CD4-positive, alpha-beta memory T cell (primary cell): ENCODE data around the gene ITPRID2. TPM values are rescaled to one million over a fixed set of nuclear protein-coding genes. Genes with fewer than 3 reads are reported as not detected.

ENCODE experiments used
- CTCF ChIA-PET: fragments of 350-600 bp; sonication (Branson Sonifier 250); formaldehyde crosslinking; loops from one replicate; lab custom pipeline; 2021; ENCODE audit warnings: inconsistent platforms; ENCODE audit not compliant: partially characterized antibody; lab: Charles Lee
- POLR2A ChIA-PET: fragments of 350-600 bp; sonication (Branson Sonifier 250); formaldehyde crosslinking; loops from one replicate; lab custom pipeline; 2021; ENCODE audit not compliant: partially characterized antibody; lab: Charles Lee
- DNase-seq, 5 donors: peaks; one replicate each; pipeline versions ENCODE4 v3.0.0 to v3.0.0-alpha.2; 2020 to 2022; ENCODE audit warnings: mixed read lengths in 1 of 5
- H3K27ac ChIP-seq: one replicate; pipeline ENCODE4 v1.7.0; 2013; ENCODE audit warnings: low read depth, low read length
- H3K27me3 ChIP-seq: 2 replicates; pipeline ENCODE4 v1.7.0; 2013; ENCODE audit warnings: mild to moderate bottlenecking, low read length, moderate library complexity; ENCODE audit not compliant: insufficient read depth
- H3K36me3 ChIP-seq: 2 replicates; pipeline ENCODE4 v1.7.0; 2013; ENCODE audit warnings: mild to moderate bottlenecking, low read length, moderate library complexity; ENCODE audit not compliant: insufficient read depth
- H3K4me1 ChIP-seq: 2 replicates; pipeline ENCODE4 v1.7.0; 2013; ENCODE audit warnings: mild to moderate bottlenecking, low read length, moderate library complexity; ENCODE audit not compliant: insufficient read depth
- H3K4me3 ChIP-seq, 2 donors: one replicate each; pipeline ENCODE4 v1.7.0; 2013; ENCODE audit warnings: low read length in 2 of 2, mild to moderate bottlenecking in 1 of 2
- H3K9me3 ChIP-seq, 2 donors: one replicate each; pipeline ENCODE4 v1.7.0; 2013; ENCODE audit warnings: low read length in 2 of 2, control low read depth in 1 of 2; ENCODE audit not compliant: control insufficient read depth in 1 of 2
- H3K27ac Mint-ChIP-seq, 7 donors: one replicate each; pipeline ENCODE4 v1.8.0; 2020 to 2021; ENCODE audit warnings: mixed read lengths in 7 of 7, mild to moderate bottlenecking in 6 of 7, inconsistent platforms in 3 of 7, moderate library complexity in 3 of 7
- H3K27me3 Mint-ChIP-seq, 2 donors: one replicate each; pipeline ENCODE4 v1.8.0; 2020 to 2021; ENCODE audit warnings: mixed read lengths in 2 of 2
- H3K36me3 Mint-ChIP-seq, 2 donors: one replicate each; pipeline ENCODE4 v1.8.0; 2020 to 2021; ENCODE audit warnings: mixed read lengths in 2 of 2, inconsistent platforms in 1 of 2, mild to moderate bottlenecking in 1 of 2
- H3K4me1 Mint-ChIP-seq, 4 donors: one replicate each; pipeline ENCODE4 v1.8.0; 2020 to 2021; ENCODE audit warnings: mixed read lengths in 4 of 4, mild to moderate bottlenecking in 1 of 4
- H3K4me3 Mint-ChIP-seq, 8 donors: one replicate each; pipeline ENCODE4 v1.8.0; 2020 to 2021; ENCODE audit warnings: mixed read lengths in 8 of 8, mild to moderate bottlenecking in 7 of 8, moderate library complexity in 6 of 8, inconsistent platforms in 3 of 8
- H3K9me3 Mint-ChIP-seq, 8 donors: one replicate each; pipeline ENCODE4 v1.8.0; 2020 to 2021; ENCODE audit warnings: mixed read lengths in 8 of 8, mild to moderate bottlenecking in 5 of 8, inconsistent platforms in 3 of 8, moderate library complexity in 1 of 8
- intact Hi-C: fragments of 100-400 bp; cut with micrococcal nuclease; formaldehyde crosslinking; loops from one replicate; pipeline ENCODE4 v1.15.1; 2023
- polyA plus RNA-seq, 2 donors: library from polyadenylated mRNA; unstranded; fragments of 300-500 nt; fragmentation: Illumina TruSeq; gene quantifications; one replicate each; pipeline ENCODE4 v1.2.3, GENCODE V29; 2021
- total RNA-seq, 2 experiments: library from RNA; stranded (reverse); gene quantifications; one replicate each; pipeline ENCODE4 v1.2.3, GENCODE V29; 2021

The ITPRID2 gene
- total and polyA plus RNA-seq, 4 experiments from 2014 or later = 3.8 to 38.8 (median 18.9) TPM

DNA sequence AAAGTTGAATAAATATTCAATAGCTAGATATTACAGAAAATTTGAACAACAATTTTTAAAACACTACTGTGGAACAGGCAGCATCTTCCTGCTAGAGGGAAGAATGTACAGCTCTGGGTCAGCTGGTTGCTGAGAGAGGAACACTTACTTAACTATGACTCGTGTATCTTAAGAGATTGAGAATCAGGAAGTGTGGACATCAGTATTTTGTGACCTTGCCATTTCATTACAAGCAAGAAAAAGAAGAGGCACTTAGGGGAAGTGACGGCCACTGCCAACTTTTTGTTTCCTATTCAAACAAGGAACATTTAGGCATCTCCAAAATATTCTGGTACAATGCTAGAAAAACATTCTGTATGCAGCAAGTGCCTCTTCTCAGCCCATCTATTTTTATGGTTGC lies 45.9 kb downstream of the ITPRID2 start:
- Histone ChIP-seq H3K4me3 (no peak overlapping the region), H3K4me1 (no peaks in the 10 kb centered on the region), H3K27ac (no peak overlapping the region), H3K9me3 (no peaks in the 10 kb centered on the region), H3K27me3 (no peaks in the 10 kb centered on the region), H3K36me3 (no peaks in the 10 kb centered on the region)
- no peaks in the 10 kb centered on the region for H3K9me3 Mint-ChIP-seq
- POLR2A ChIA-PET = no interaction called here
- no peaks in the 10 kb centered on the region for H3K36me3 Mint-ChIP-seq
- H3K4me1 Mint-ChIP-seq = no peaks in the 10 kb centered on the region
- intact Hi-C loops = no loop called here
- peaks cover 10 to 17% of the 10 kb centered on the region in 2 donors for H3K27me3 Mint-ChIP-seq
- CTCF ChIA-PET = interaction anchor here (1.9 to 2.3 kb wide), 2 partner anchors 16 to 17 kb away, joined by 6 read pairs; no protein-coding TSS in a partner anchor
- no peak overlapping the region for H3K4me3 Mint-ChIP-seq
- no peak for DNase-seq
- no peak overlapping the region for H3K27ac Mint-ChIP-seq

DNA sequence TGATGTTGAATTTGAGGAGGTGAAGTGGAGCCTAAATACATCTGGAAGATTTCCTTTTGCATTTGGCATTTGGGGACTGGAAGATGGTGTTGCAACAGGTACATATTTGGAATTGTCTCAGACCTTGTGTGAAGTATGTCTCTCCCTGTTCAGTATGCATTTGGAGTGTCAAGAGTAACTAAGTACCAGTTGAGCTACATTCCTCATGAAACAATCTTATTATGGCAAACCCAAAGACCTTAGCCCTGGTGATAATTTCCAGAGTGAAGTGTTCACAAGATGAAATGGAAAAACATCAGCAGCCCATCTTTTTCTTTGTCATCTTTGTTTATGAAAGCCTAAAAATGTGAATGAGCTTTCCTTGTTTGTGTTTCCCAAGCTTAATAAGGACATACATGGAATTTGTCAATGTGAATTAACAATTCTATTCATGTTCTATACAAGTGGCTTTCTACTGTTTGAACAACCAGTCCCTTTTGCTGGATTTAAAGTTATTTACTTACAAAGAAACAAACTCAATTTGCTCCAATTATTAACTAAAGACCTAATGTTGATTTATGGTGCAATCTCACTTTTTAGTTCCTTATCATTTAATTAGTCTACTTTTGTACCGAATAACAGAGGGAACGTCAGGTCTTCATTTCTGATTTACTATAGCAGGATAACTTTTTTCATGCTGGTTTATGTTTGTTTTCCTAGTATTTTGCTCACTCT lies 52.0 kb downstream of the ITPRID2 start:
- Mint-ChIP-seq H3K9me3 (no peaks in the 10 kb centered on the region), H3K27ac (no peak overlapping the region), H3K4me1 (no peaks in the 10 kb centered on the region), H3K36me3 (no peaks in the 10 kb centered on the region), H3K4me3 (no peak overlapping the region), H3K27me3 (peaks cover 23 to 26% of the 10 kb centered on the region in 2 donors)
- H3K36me3 ChIP-seq = no peaks in the 10 kb centered on the region
- no peak overlapping the region for H3K4me3 ChIP-seq
- ChIA-PET POLR2A (no interaction called here), CTCF (no interaction called here)
- no peaks in the 10 kb centered on the region for H3K9me3 ChIP-seq
- H3K27ac ChIP-seq = no peak overlapping the region
- no peaks in the 10 kb centered on the region for H3K4me1 ChIP-seq
- H3K27me3 ChIP-seq = no peaks in the 10 kb centered on the region
- no peak for DNase-seq
- intact Hi-C loops = no loop called here

DNA sequence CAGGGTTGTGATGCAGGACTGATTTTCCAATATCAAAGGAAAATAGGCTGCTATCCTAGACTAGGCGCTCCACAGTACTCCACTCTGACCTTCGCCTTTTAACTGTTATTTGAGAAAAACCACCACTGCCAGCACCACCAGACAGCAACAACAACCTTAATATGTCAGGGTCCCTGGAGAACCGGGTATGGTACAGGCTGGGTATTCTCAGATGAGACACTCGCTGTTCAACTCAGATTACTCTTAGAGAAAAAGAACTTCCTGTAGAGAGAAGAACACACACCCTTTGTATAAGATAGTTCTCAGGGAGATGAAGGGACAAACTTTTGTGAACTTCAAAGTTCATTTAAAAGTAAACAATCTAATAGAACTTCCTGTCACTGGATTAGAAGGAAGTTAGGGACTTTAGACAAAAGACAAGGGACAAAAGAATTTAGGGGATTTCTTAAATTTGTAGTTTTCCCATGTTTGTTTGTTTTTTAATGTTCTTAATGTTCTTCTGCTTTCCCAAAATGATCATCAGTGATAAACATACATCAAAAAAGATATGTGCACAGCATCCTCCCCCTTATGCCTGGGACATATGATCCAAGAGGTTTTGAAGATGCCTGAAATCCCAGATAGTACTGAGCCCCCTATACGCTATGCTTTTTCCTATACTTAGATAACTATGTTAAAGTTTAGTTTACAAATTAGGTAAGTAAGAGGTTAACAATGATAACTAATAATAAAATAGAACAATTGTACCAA lies 52.8 kb downstream of the ITPRID2 start:
- peaks cover 18 to 26% of the 10 kb centered on the region in 2 donors for H3K27me3 Mint-ChIP-seq
- H3K4me1 ChIP-seq = no peaks in the 10 kb centered on the region
- CTCF ChIA-PET = no interaction called here
- no peak for DNase-seq
- no peak overlapping the region for H3K27ac ChIP-seq
- H3K9me3 ChIP-seq = no peaks in the 10 kb centered on the region
- no peak overlapping the region for H3K4me3 Mint-ChIP-seq
- no peak overlapping the region for H3K4me3 ChIP-seq
- no peaks in the 10 kb centered on the region for H3K36me3 Mint-ChIP-seq
- no peaks in the 10 kb centered on the region for H3K4me1 Mint-ChIP-seq
- intact Hi-C loops = no loop called here
- H3K27ac Mint-ChIP-seq = no peak overlapping the region
- no peaks in the 10 kb centered on the region for H3K36me3 ChIP-seq
- H3K27me3 ChIP-seq = no peaks in the 10 kb centered on the region
- no peaks in the 10 kb centered on the region for H3K9me3 Mint-ChIP-seq
- POLR2A ChIA-PET = no interaction called here

DNA sequence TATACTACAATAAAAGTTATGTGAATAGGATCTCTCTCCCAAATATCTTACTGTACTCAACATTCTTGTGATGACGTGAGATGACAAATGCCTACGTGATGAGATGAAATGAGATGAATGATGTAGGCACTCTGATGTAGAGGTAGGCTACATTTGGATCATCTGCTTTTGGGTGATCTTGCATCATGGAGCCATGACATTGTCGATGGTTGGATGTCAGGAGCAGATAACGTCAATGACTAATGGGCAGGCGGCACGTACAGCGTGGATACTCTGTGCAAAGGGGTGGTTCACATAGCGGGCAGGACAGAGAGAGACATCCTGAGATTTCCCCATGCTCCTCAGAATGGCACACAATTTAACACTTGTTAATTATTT lies 53.4 kb downstream of the ITPRID2 start:
- H3K4me3 ChIP-seq = no peak overlapping the region
- H3K4me1 Mint-ChIP-seq = no peaks in the 10 kb centered on the region
- no peak overlapping the region for H3K4me3 Mint-ChIP-seq
- no peaks in the 10 kb centered on the region for H3K9me3 ChIP-seq
- no peak overlapping the region for H3K27ac Mint-ChIP-seq
- H3K36me3 ChIP-seq = no peaks in the 10 kb centered on the region
- no peaks in the 10 kb centered on the region for H3K4me1 ChIP-seq
- H3K27me3 Mint-ChIP-seq = peaks cover 18 to 30% of the 10 kb centered on the region in 2 donors
- ChIA-PET CTCF (no interaction called here), POLR2A (no interaction called here)
- H3K27ac ChIP-seq = no peak overlapping the region
- intact Hi-C loops = no loop called here
- H3K9me3 Mint-ChIP-seq = no peaks in the 10 kb centered on the region
- no peaks in the 10 kb centered on the region for H3K27me3 ChIP-seq
- no peaks in the 10 kb centered on the region for H3K36me3 Mint-ChIP-seq
- DNase-seq = no peak

DNA sequence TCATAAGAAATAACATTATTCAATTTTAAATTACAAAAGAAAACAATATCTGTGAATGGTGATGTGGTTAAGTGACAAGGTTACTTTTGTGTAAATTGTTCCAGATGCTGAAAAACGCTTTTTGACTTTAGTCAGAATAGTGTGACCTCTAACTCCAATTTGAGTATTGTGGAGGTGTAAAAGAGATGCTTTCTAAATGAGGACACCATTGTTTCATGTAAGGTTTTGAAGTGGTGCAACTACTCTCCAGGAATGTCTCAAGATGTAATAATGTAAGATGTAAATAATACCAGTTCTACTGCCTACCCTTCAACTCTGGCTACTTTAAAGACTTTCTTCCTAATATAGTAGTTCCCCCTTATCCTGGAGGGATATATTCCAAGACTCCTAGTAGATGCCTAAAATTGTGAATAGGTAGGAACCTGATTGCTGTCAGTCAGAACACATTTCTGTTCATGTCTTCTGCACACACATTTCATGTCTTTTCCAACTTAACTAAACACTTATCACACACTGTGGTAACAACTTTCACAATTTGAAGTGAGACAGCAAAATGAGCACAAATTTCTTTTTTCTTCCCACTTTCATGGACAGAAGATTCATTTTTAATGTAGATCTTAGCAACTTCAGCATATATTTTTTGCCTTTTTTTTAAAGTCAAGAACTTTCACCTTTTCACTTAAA lies 55.1 kb downstream of the ITPRID2 start:
- H3K27me3 Mint-ChIP-seq = peaks cover 19 to 31% of the 10 kb centered on the region in 2 donors
- Histone ChIP-seq H3K36me3 (no peaks in the 10 kb centered on the region), H3K4me3 (no peak overlapping the region), H3K27ac (no peak overlapping the region), H3K27me3 (no peaks in the 10 kb centered on the region), H3K4me1 (no peaks in the 10 kb centered on the region), H3K9me3 (no peaks in the 10 kb centered on the region)
- H3K27ac Mint-ChIP-seq = no peak overlapping the region
- ChIA-PET POLR2A (no interaction called here), CTCF (no interaction called here)
- DNase-seq = no peak
- intact Hi-C loops = no loop called here
- H3K9me3 Mint-ChIP-seq = no peaks in the 10 kb centered on the region
- no peaks in the 10 kb centered on the region for H3K4me1 Mint-ChIP-seq
- H3K36me3 Mint-ChIP-seq = no peaks in the 10 kb centered on the region
- H3K4me3 Mint-ChIP-seq = no peak overlapping the region

DNA sequence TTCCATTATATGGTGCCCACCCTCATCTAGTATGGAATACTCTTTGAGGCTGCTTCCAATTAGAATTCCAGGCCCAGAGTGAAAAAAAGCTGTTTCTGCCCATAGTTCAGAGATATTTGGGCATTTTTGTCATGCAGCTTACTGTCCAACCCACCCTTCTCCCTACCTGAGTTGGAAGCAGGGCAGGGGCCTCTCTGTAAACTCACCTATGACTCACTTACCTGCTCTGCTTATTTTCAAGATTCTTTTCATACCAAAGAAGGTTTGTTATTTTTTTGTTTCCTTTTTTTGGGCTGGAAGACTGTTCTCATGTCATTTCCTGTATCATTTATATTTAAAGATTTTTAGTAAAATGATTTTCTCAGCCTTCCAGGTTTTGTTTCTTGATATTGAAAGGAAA lies 55.7 kb downstream of the ITPRID2 start:
- H3K27ac ChIP-seq = no peak overlapping the region
- POLR2A ChIA-PET = no interaction called here
- DNase-seq = no peak
- Mint-ChIP-seq H3K4me1 (no peaks in the 10 kb centered on the region), H3K27ac (no peak overlapping the region), H3K4me3 (no peak overlapping the region), H3K27me3 (peaks cover 19 to 26% of the 10 kb centered on the region in 2 donors), H3K36me3 (no peaks in the 10 kb centered on the region), H3K9me3 (no peaks in the 10 kb centered on the region)
- no peaks in the 10 kb centered on the region for H3K4me1 ChIP-seq
- H3K4me3 ChIP-seq = no peak overlapping the region
- CTCF ChIA-PET = no interaction called here
- intact Hi-C loops = no loop called here
- no peaks in the 10 kb centered on the region for H3K9me3 ChIP-seq
- H3K27me3 ChIP-seq = no peaks in the 10 kb centered on the region
- H3K36me3 ChIP-seq = no peaks in the 10 kb centered on the region

DNA sequence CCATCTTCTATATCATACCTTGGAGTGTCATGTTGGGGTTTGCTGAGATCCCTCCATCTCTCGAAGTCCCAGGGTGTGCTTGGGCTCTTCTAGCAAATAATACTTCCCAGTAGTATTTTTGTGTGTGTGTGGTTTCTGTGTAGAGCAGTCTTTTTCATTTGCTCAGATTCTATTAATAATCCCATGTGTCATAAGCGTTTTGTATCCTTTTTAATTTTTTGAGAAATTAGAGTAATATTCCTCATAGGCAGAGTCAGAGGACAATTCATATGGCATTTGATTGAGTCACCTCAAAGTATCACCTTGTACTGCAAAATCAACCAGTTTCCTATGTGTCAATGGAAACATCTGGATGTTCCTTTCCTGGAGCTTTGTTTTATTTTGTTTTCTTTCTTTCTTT lies 56.7 kb downstream of the ITPRID2 start:
- H3K4me3 ChIP-seq = no peak overlapping the region
- H3K36me3 ChIP-seq = no peaks in the 10 kb centered on the region
- no peaks in the 10 kb centered on the region for H3K9me3 ChIP-seq
- no peaks in the 10 kb centered on the region for H3K4me1 ChIP-seq
- intact Hi-C loops = no loop called here
- no peaks in the 10 kb centered on the region for H3K36me3 Mint-ChIP-seq
- H3K4me1 Mint-ChIP-seq = no peaks in the 10 kb centered on the region
- H3K27ac ChIP-seq = no peak overlapping the region
- no peak for DNase-seq
- H3K27ac Mint-ChIP-seq = no peak overlapping the region
- H3K27me3 ChIP-seq = no peaks in the 10 kb centered on the region
- POLR2A ChIA-PET = no interaction called here
- H3K4me3 Mint-ChIP-seq = no peak overlapping the region
- CTCF ChIA-PET = no interaction called here
- H3K27me3 Mint-ChIP-seq = peaks cover 14 to 27% of the 10 kb centered on the region in 2 donors
- H3K9me3 Mint-ChIP-seq = no peaks in the 10 kb centered on the region
